GM19467 (cell line): ENCODE measurements around the gene PRPF6.

Experiments used
- ATAC-seq: cut with Tn5 transposase; IDR thresholded peaks from one replicate; pipeline ENCODE4 v1.9.1; 2021; ENCODE audit warnings: mild to moderate bottlenecking, moderate library complexity; ENCODE audit not compliant: unreplicated experiment

Gene PRPF6

GRCh38 chr20:64057628-64058498, 76.9 kb downstream of the PRPF6 start:
- no peak for ATAC-seq

- no peak for ATAC-seq
Measured at GRCh38 chr20:64058536-64058935, 77.6 kb downstream of the PRPF6 start.

- no peak for ATAC-seq
Measured at GRCh38 chr20:64062276-64062595, 81.3 kb downstream of the PRPF6 start.

- ATAC-seq = peak; percentile 81
Measured at GRCh38 chr20:64062596-64063388, 81.9 kb downstream of the PRPF6 start, which contains the start of gene TCEA2. TSS of gene TCEA2 (plus strand) at chr20:64063198. CDS start at chr20:64063313, 115 bp downstream.

GRCh38 chr20:64063389-64064144, 82.6 kb downstream of the PRPF6 start:
- no peak for ATAC-seq

DNA sequence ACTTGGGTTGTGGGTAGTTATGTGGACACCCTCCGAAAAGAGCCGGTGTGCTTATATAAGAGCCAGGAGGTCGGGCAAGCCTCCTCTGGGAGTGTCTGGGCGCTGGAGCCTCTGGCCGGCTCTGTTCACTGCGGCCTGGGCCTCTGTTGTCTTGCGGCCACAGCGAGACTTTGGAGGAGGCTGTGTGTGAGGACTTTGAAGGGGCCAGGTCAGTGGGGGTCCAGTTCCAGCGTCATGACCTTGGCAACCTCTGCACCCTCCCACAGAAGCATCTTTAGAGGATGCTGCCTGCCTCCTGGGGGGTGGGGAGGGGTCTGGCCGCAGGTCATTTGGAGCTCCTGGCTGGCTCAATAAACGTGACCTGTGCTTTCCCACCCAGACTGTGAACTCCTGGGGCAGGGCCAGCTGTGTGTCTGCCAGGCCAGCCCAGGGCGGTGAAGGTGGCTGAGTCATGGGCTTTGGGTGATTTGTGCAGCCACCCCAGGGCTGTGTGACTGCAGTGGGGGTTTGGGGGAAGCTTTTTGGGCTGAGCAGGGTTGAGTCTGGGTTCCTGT, 83.3 kb downstream of the PRPF6 start:
- ATAC-seq = no peak

DNA sequence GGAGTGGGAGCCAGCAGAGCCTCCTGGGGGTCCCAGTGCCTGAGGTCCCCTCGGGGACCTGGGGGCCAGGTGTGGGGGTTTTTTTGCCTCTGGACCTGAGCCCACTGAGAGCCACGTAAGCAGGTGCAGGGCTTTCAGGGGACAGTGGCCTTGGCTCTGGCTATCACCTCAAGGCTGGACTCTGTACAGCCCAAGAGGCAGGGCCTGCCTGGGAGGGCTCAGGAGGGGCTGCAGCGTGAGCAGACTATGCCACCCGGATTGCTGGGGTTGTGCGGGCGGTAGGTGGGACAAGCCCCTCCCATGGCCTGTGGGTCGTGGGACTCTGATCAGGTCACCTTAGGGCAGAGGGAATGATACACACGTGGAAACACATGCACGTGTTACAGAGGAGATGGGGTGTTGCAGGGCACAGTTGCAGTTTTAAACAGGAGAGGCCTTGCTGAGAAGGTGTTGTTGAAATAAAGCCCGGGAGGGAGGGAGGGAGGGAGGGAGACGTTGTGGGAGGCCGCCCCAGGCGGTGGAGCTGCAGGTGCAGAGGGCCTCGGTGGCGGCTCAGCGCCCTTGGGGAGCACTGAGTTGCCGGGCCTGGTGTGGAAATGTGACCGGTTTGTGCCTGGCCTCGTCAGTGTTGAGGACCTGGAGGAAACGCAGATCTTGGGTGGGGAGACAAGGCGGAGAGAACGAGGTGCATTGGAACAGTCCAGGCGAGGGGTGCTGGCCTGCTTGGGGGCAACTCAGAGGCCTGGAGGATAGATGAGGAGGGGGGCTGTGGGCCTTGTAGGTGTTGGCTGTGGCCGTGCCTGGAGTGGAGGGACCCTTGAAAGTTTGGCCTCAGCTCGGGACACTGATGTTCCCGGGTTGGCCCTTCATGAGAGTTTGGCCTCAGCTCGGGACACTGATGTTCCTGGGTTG, 84.4 kb downstream of the PRPF6 start:
- ATAC-seq = no peak

- no peak for ATAC-seq
Measured at GRCh38 chr20:64065974-64066343, 85.0 kb downstream of the PRPF6 start.

DNA sequence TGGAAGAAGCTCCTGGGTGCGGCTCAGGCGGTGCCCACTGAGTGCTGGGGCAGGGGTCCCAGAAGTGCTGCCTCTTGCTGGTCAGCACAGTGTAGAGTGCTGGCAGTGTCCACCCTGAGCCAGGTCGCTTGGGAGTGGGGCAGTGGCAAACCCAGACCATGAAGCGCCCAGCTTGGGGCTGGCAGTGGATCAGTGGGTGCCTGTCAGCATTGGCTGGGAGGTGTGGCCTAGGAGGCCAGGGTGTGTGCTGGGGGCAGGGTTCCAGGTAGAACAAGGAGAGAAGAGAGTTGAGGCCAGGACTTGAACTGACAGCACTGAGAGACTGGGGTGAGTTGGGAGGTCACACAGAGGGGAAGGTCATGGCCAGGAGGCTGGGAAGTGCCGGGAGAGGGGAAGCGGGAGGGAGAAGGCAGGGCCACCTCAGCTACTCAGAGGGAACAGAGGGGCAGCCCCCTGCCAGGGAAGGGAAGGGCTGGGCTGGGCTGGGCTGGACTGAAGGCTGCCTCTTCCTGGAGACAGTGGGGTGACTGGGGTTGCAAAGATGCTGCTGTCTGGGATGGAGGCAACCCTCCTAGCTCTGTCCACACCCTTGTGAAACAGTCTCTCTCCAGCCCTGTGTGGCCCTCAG, 86.2 kb downstream of the PRPF6 start:
- ATAC-seq = no peak

DNA sequence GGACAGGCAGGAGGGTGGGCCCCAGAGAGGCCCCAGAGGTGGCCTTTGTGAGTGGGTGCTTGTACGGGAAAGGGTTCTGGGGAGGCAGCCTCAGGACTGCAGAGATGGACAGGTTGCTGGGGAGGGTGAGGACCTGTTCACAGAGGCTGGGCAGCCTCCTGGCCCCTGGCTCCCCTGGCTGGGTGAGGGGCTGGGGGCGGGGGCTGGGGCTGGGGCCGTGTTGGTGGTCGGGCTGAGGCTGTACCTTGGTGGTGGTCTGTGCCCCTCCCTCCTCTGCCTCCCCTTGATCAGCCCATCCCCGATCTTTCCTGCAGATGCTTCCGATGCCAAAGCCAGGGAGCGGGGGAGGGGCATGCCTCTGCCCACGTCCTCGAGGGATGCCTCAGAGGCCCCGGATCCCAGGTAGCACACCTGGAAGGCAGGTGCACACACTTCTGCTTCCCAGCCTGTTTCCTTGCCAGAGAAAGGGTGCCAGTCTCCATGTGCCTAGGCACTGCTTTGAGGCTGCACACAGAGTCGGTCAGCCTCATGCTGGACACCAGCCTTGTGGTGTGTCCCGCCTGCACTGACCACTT, 86.9 kb downstream of the PRPF6 start:
- no peak for ATAC-seq

DNA sequence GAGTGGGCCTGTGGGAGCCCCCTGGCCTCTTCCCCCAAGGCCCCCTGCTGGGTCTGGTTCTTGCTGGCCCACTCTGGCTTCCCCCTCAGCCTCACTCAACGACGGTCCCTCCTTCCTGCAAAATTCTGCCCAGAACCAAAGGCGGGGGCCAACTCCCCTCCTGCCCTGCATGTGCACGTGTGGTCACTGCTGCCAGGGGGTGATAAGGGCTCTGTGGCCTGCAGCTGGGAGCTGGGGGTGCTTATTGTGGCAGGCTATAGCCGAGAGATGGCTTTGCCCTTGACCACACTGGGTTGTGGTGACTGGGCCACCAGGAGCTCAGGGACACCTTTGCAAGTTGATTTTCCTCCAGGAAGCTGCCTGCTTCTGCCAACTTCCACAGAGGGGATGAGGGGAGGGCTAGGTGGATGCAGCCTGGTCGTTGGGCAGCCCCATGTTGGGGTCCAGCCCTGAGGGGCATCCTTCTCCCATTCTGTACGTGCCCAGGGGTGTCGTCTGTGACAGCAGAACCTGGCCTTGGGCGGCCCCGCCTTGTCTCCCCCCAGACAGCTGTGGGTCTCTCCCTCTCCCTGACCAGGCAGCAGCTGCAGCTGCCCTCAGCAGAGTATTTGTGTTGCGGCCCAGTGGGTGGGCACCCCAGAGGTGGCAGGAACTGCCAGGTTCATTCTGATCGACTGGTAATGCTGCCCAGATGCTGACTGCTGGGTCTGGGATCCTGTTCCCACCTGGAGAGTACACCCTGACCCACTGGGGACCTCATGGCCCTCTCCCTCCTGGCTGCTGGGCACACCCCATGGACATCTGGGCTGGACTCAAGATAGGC, 87.7 kb downstream of the PRPF6 start:
- ATAC-seq = no peak

GRCh38 chr20:64069209-64069613, 88.3 kb downstream of the PRPF6 start:
- no peak for ATAC-seq

DNA sequence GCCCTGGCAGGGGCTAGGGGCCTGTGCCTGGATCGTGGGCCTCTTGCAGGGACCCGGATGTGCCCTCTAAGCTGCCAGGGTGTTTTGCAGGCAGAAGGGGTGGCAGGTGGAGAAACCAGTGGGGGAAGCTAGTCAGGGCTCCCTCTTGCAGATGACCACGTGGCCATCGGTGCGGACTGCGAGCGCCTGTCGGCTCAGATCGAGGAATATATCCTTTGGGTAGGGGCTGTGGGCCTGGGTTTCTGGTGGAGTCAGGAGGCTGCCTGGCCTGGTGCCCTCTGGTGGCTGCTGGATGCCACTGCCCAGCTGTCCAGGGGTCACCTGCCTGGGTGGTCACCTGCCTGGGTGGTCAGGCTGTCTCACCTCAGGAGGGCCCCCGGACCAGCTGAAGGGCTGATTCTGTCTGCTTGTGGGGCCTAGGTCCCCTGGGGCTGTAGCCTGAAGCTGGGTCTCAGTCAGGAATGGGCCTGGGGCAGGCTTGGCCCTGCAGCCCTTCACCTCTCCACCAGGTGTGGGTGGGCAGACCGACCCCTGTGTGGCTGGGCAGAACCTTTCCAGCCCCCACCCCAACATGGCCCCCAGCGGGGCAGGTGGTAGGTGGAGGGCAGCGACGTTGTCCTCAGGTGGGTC, 88.8 kb downstream of the PRPF6 start:
- ATAC-seq = no peak

DNA sequence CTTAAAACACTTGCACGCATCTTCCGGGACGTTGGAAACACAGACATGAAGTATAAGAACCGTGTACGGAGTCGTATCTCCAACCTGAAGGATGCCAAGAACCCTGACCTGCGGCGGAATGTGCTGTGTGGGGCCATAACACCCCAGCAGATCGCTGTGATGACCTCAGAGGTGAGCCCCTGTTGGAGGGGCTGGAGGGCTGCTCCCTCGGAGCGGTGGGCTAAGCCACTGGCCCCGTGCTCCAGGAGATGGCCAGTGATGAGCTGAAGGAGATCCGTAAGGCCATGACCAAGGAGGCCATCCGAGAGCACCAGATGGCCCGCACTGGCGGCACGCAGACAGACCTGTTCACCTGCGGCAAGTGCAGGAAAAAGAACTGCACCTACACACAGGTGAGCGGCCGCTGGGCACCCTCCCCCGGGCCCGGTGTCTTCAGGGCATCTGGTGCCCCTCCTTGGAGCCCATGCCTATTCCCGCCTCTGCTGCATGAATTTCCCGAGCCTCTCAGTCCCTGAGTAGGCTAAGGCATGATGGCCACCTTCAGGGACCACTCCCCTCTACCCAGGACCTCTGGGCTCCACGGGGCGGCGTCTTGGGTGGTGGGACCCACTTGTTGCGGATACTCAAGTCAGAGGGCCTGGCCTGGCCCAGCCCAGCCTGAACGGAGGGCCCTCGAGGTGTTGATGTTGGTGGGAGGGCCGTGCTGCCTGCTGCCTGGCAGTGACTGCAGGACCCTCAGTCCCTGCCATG, 89.5 kb downstream of the PRPF6 start:
- ATAC-seq = no peak

- no peak for ATAC-seq
Measured at GRCh38 chr20:64071341-64072332, 90.7 kb downstream of the PRPF6 start.

DNA sequence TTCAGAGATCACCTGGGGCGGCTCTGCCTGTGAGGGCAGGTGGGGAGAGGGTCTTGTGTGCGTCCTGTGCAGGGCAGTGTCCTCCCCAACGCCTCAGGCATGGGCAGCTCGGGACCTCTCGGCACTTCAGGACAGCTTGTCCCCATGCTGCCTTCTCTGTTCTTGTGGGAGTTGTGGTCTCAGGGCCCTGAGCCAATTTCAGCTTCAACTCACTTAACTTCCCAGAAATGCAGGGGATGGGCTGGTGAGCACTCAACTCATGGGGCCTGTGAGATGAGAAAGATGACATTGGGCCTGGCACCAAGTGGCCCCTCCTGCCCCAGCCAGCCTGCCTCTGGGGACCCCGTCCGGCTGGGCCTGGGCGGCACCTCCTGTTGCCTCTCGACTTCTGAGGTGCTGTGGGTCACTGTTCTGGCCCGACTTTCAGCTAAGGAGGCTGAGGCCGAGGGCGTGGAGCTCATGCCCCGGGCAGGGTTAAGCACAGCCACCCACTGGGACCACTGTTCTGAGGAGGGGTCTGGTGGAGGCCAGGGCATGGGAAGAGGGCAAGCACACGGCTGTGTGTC, 91.6 kb downstream of the PRPF6 start:
- ATAC-seq = no peak
